ENCODE measurements around the gene PRKCA.
A peak's percentile ranks its signal among the peaks of the same experiment; 100 is the strongest.
"Not testable (repeated sequence)": the region's sequence is repeated elsewhere in the genome, so short reads cannot be mapped to it uniquely, and the experiment has no call there.

PRKCA gene

DNA sequence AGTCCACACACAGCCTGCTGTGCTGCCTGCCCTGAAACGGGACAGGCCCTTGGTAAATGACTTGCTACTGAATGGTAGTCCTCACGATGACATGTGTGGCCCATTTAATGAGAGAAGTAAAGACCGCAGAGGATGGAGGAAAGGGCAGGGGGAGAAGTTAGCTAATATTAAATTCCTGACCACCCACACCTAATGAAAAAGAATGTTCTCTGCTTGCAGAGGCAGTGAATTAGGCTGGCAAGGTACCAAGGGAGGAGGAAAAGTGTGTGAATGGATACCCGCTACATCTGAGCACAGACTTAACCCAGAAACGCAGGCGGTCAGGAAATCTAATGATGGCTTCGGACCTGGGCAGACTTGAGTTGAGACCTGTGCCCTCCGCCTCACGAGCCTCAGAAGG, 141.2 kb downstream of the PRKCA start:
- H3K4me3 Mint-ChIP-seq = no peak overlapping the region

GRCh38 chr17:66444031-66444430, 141.6 kb downstream of the PRKCA start:
- no peaks in the 10 kb centered on the region for H3K27me3 Mint-ChIP-seq
- H3K4me3 Mint-ChIP-seq = no peak overlapping the region
- H3K27ac Mint-ChIP-seq = no peak overlapping the region
- peaks cover 77% of the 10 kb centered on the region for H3K4me1 Mint-ChIP-seq (ENCODE audit: low read depth)
- H3K36me3 Mint-ChIP-seq = peaks cover 16% of the 10 kb centered on the region
- H3K9me3 Mint-ChIP-seq (ENCODE audit: low read depth) = no peaks in the 10 kb centered on the region

More for the DNA sequence above, 141.2 kb downstream of the PRKCA start:
- peak overlapping the region; percentile 34 for H3K27ac Mint-ChIP-seq
- no peaks in the 10 kb centered on the region for H3K27me3 Mint-ChIP-seq
- H3K36me3 Mint-ChIP-seq = peaks cover 16% of the 10 kb centered on the region
- H3K4me1 Mint-ChIP-seq (ENCODE audit: low read depth) = peaks cover 78% of the 10 kb centered on the region
- H3K9me3 Mint-ChIP-seq (ENCODE audit: low read depth) = no peaks in the 10 kb centered on the region

DNA sequence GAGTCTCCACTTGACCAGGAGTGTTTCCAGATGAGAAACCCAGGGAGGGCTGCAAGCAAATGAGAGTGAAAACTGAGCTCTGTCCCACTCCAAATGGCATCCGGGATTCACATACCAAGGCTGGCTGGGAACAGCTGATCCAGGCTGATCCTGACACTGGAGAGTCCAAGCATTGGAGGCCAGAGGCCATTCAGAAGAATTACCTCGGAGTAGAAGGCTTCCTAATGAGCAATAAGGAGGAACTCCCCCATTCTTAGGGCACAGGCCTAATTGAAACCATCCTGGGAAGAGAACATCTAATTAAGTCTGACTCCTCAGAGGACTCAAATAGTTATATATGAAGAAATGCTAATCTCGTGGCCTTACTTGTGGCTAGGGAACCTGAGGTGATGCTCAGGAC, 142.8 kb downstream of the PRKCA start:
- no peaks in the 10 kb centered on the region for H3K9me3 Mint-ChIP-seq (ENCODE audit: low read depth)
- no peak overlapping the region for H3K27ac Mint-ChIP-seq
- H3K4me1 Mint-ChIP-seq (ENCODE audit: low read depth) = peaks cover 78% of the 10 kb centered on the region
- peaks cover 16% of the 10 kb centered on the region for H3K36me3 Mint-ChIP-seq
- H3K27me3 Mint-ChIP-seq = no peaks in the 10 kb centered on the region
- H3K4me3 Mint-ChIP-seq = no peak overlapping the region

- Mint-ChIP-seq H3K4me1 (ENCODE audit: low read depth) (peaks cover 81% of the 10 kb centered on the region), H3K27me3 (no peaks in the 10 kb centered on the region), H3K27ac (peak overlapping the region; percentile 67), H3K9me3 (ENCODE audit: low read depth) (no peaks in the 10 kb centered on the region), H3K4me3 (no peak overlapping the region), H3K36me3 (peaks cover 19% of the 10 kb centered on the region)
Observed at GRCh38 chr17:66446419-66446818, 144.0 kb downstream of the PRKCA start.

- peak overlapping the region; percentile 67 for H3K27ac Mint-ChIP-seq
- H3K27me3 Mint-ChIP-seq = no peaks in the 10 kb centered on the region
- H3K4me1 Mint-ChIP-seq (ENCODE audit: low read depth) = peaks cover 83% of the 10 kb centered on the region
- H3K4me3 Mint-ChIP-seq = no peak overlapping the region
- peaks cover 18% of the 10 kb centered on the region for H3K36me3 Mint-ChIP-seq
- H3K9me3 Mint-ChIP-seq (ENCODE audit: low read depth) = no peaks in the 10 kb centered on the region
Observed at GRCh38 chr17:66447159-66447558, 144.7 kb downstream of the PRKCA start.

DNA sequence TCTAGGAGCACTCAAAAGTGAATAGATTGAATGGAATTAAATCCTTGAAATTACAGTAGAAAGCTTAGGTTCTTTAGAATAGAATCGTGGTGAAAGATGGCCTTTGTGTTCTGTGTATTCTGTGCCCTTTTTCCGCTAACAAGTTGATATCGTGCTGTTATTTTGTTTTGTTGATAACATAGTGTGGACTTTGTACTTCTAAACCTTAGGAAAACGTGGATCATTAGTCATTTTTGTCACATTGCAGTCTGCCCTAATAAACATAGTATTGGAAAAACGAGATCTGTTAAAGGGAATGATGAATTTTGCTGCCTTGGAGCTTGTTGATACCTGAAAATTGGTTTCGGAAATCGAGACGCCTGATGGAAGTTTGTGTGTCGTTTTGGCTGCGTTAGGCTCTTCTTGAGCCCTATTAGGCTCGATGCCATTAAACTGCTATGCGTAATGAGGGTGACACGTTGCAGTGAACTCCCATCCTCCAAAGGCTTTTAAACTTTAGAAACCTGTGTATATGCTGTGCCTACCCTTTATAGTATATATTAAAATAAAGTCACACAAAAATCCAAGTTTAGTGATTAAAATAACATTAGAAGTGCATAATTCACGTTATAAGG, 145.7 kb downstream of the PRKCA start:
- Mint-ChIP-seq H3K9me3 (ENCODE audit: low read depth) (no peaks in the 10 kb centered on the region), H3K4me3 (no peak overlapping the region), H3K4me1 (ENCODE audit: low read depth) (peaks cover 76% of the 10 kb centered on the region), H3K27me3 (no peaks in the 10 kb centered on the region), H3K27ac (no peak overlapping the region), H3K36me3 (peaks cover 15% of the 10 kb centered on the region)

GRCh38 chr17:66449418-66449977, 147.1 kb downstream of the PRKCA start:
- peaks cover 11% of the 10 kb centered on the region for H3K36me3 Mint-ChIP-seq
- no peak overlapping the region for H3K4me3 Mint-ChIP-seq
- H3K27ac Mint-ChIP-seq = peak overlapping the region; percentile 6
- H3K27me3 Mint-ChIP-seq = no peaks in the 10 kb centered on the region
- no peaks in the 10 kb centered on the region for H3K9me3 Mint-ChIP-seq (ENCODE audit: low read depth)
- peaks cover 71% of the 10 kb centered on the region for H3K4me1 Mint-ChIP-seq (ENCODE audit: low read depth)

DNA sequence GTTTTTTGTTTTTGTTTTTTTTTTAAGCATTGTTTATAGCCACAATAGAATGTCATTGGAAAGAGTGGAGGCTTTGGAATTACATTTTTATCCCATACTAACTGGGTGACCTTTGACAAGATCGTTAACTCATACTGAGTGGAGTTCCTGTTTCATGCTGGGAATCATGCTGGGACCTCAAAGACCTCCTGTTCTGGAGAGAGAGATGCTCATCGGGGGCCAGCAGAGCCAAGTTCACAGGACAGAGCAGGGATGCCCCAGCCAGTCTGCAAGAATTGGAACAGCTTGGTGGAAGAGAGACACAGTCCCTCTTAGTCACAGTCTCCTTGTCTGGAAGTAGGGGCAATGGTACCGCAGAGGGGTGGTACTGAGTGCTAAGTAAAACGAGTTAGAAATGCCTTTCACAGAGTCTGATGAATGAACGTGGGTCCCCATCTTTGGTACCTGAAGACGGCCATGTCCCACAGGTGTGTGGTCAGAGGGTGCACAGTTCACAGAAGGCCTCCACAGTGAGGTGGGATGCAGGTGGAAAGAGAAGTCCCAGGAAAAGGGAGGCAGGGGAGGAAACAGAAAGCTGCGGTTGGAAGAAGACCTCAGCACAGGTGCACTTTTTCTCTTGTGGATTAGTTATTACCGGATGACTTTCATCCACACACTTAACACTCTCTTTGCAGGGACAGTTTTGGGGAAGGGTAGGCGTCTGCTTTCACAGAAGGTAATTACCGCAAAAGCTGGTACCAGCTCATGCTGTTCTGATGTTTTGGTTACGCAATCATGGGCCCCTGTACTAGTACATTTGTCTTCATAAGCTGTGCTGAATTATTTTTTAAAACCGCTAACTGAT, 147.8 kb downstream of the PRKCA start:
- peaks cover 12% of the 10 kb centered on the region for H3K36me3 Mint-ChIP-seq
- H3K27ac Mint-ChIP-seq = peak overlapping the region; percentile 59
- H3K27me3 Mint-ChIP-seq = no peaks in the 10 kb centered on the region
- peaks cover 69% of the 10 kb centered on the region for H3K4me1 Mint-ChIP-seq (ENCODE audit: low read depth)
- no peaks in the 10 kb centered on the region for H3K9me3 Mint-ChIP-seq (ENCODE audit: low read depth)
- H3K4me3 Mint-ChIP-seq = peak overlapping the region; percentile 59

GRCh38 chr17:66450852-66451158, 148.4 kb downstream of the PRKCA start:
- H3K36me3 Mint-ChIP-seq = peaks cover 16% of the 10 kb centered on the region
- peak overlapping the region; percentile 59 for H3K4me3 Mint-ChIP-seq
- no peaks in the 10 kb centered on the region for H3K9me3 Mint-ChIP-seq (ENCODE audit: low read depth)
- peak overlapping the region; percentile 59 for H3K27ac Mint-ChIP-seq
- no peaks in the 10 kb centered on the region for H3K27me3 Mint-ChIP-seq
- H3K4me1 Mint-ChIP-seq (ENCODE audit: low read depth) = peaks cover 69% of the 10 kb centered on the region

DNA sequence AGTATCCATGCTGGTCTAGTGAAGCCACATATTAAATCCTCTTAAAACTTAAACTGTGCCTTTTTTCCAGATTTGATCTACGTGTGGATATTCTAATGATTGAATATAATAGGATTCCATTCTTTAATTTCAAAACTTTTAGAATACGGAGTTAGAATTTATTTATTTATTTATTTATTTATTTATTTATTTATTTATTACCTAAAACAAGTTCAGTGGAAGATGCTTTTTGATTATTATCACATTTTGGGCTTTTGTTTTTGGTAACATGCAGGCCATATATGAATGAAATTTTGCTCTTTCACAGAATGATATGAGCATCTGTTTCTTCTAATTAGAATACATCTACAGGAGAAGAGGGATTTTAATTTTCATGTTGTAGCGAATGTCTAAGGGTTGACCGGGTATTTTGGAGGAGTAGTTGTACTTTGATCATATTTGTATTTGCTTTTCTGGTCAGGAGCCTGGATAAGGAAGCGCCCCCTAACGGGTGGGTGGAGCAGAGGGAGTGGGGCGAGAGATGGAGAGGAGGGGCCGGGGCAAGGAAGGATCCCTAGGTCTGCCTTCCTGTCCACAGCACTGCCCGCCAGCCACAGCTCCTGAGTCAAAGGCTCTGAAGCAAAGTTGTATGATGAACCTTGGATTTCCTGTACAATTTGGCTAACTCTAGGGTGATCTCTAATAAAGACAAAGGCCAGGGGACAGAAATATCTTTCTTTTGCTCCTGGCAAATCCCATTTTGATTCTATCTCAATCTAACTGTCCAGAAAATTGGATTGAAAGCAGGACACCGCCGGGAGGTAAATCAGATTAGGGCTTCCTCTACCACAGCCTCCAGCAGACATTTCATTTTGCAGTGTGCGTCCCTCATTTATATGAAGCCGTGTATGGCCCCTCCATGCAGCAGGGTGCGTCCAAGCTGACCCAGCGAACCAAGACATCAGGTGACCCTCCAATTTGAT, 149.1 kb downstream of the PRKCA start:
- Mint-ChIP-seq H3K27ac (peak overlapping the region; percentile 16), H3K4me1 (ENCODE audit: low read depth) (peaks cover 64% of the 10 kb centered on the region), H3K27me3 (no peaks in the 10 kb centered on the region), H3K36me3 (peaks cover 17% of the 10 kb centered on the region), H3K9me3 (ENCODE audit: low read depth) (no peaks in the 10 kb centered on the region), H3K4me3 (no peak overlapping the region)

GRCh38 chr17:66455060-66455459, 152.6 kb downstream of the PRKCA start:
- H3K9me3 Mint-ChIP-seq (ENCODE audit: low read depth) = no peaks in the 10 kb centered on the region
- peaks cover 36% of the 10 kb centered on the region for H3K36me3 Mint-ChIP-seq
- no peak overlapping the region for H3K27ac Mint-ChIP-seq
- no peaks in the 10 kb centered on the region for H3K27me3 Mint-ChIP-seq
- peaks cover 43% of the 10 kb centered on the region for H3K4me1 Mint-ChIP-seq (ENCODE audit: low read depth)
- no peak overlapping the region for H3K4me3 Mint-ChIP-seq

- not testable (repeated sequence) for H3K9me3 Mint-ChIP-seq (ENCODE audit: low read depth); H3K4me3 Mint-ChIP-seq; H3K27me3 Mint-ChIP-seq
- Mint-ChIP-seq H3K36me3 (peaks cover 30% of the 10 kb centered on the region), H3K27ac (peak overlapping the region; percentile 75), H3K4me1 (ENCODE audit: low read depth) (peaks cover 40% of the 10 kb centered on the region)
Observed at GRCh38 chr17:66457499-66457898, 155.1 kb downstream of the PRKCA start.

- H3K9me3 Mint-ChIP-seq (ENCODE audit: low read depth) = no peaks in the 10 kb centered on the region
- peaks cover 31% of the 10 kb centered on the region for H3K36me3 Mint-ChIP-seq
- peaks cover 46% of the 10 kb centered on the region for H3K4me1 Mint-ChIP-seq (ENCODE audit: low read depth)
- no peaks in the 10 kb centered on the region for H3K27me3 Mint-ChIP-seq
- H3K27ac Mint-ChIP-seq = no peak overlapping the region
- no peak overlapping the region for H3K4me3 Mint-ChIP-seq
Observed at GRCh38 chr17:66458782-66459181, 156.4 kb downstream of the PRKCA start.

DNA sequence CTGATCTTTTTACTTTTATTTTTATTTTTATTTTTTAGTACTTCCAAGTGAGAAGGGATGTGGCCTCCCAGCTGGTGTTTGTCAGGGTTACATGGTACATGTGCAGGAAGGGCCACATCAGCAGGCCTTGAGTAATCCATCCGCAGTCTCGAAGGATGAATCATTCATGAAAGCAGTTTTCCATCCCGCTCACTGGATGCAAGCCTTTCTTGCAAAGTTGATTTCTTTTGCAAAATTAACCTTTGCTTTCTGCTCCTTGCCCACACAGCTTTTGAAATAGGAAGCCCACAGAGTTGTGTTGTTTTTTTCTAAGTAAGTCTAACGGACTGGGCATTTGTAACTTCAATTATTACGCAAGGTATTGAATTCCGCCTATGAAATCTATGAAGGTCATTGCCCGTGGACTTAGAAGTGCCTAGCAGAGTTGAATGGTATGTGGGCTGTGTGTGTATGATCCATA, 157.4 kb downstream of the PRKCA start:
- Mint-ChIP-seq H3K27ac (peak overlapping the region; percentile 50), H3K4me3 (no peak overlapping the region), H3K4me1 (ENCODE audit: low read depth) (peaks cover 51% of the 10 kb centered on the region), H3K27me3 (no peaks in the 10 kb centered on the region), H3K9me3 (ENCODE audit: low read depth) (no peaks in the 10 kb centered on the region), H3K36me3 (peaks cover 31% of the 10 kb centered on the region)
